OCI-LY7 (cell line): ENCODE measurements around the gene ANKRD34A.

ENCODE experiments used
- CTCF ChIP-seq: fragments of 200-600 bp; sonication (generic); conservative IDR thresholded peaks from 2 replicates; pipeline ENCODE4 v1.5.1; 2014; ENCODE audit warnings: mild to moderate bottlenecking, antibody characterized with exemption, low read length, moderate library complexity, mixed read lengths
- EZH2phosphoT487 ChIP-seq: fragments of 200-600 bp; sonication (generic); IDR thresholded peaks from 2 replicates; pipeline ENCODE4 v1.6.1; 2018; ENCODE audit warnings: low read depth, borderline replicate concordance, mild to moderate bottlenecking, mixed run types, antibody characterized with exemption, low read length, moderate library complexity, mixed read lengths

DNA sequence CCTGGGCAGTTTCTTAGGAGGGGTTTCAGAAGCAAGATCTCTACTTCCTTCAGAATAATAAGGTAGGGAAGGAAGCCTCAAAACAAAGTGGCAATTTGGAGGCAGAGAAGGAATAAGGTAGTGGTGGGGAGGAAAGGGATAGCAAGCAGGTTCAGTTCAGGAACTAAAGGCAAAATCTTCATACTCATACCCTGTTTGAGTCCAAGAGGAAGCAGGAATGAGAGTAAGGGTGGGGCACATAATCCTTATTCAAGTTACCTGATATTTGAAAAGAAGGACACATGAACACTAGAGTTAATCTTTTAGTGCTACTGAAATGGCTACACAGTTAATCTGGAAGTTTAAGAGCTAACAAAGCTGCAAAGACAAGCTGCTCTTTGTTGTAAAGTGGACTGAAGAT, 28.7 kb downstream of the ANKRD34A start:
- no peak for TF ChIP-seq CTCF
- TF ChIP-seq EZH2phosphoT487, result no peak
